Renal cortex interstitium (tissue), 15 donors: ENCODE measurements around the gene RPL13A. TPM values are rescaled to one million over a fixed set of nuclear protein-coding genes. Genes with fewer than 3 reads are reported as not detected.
"Not testable (repeated sequence)": the region's sequence is repeated elsewhere in the genome, so short reads cannot be mapped to it uniquely, and the experiment has no call there.

Source experiments
- DNase-seq, 11 donors: peaks; one replicate each; pipeline ENCODE4 v3.0.0-alpha.2; 2013; ENCODE audit warnings: low read depth in 9 of 11, low spot score in 4 of 11; ENCODE audit errors: extremely low read depth in 1 of 11
- long read RNA-seq, 16 experiments: transcript quantifications; one replicate each; lab custom pipeline, GENCODE V29; 2026
- polyA plus RNA-seq, 3 donors: library from polyadenylated mRNA; unstranded; fragments of 120-200 nt; gene quantifications; one replicate each; pipeline ENCODE4 v1.2.1, GENCODE V29; 2013; ENCODE audit not compliant: insufficient read length in 3 of 3

RPL13A gene
- polyA plus RNA-seq, result 1,000 to 10,000 TPM; 2,269 to 2,915 (median 2,804) TPM
- long read RNA-seq, donor 1, transcript RPL13A-214 (8 exons, 1,122 nt), result minor isoform, 15 of 914 reads
- long read RNA-seq, donor 1, transcript RPL13A-201 (8 exons, 1,181 nt), result major isoform, 593 of 914 reads
- long read RNA-seq, donor 1, transcript RPL13A-204 (5 exons, 728 nt), result minor isoform, 25 of 914 reads
- long read RNA-seq, donor 1, partial matches to known transcripts, result 256 of 914 reads
- long read RNA-seq, donor 1, other reads (novel, unspliced or antisense), result 21 of 914 reads
- long read RNA-seq, donor 2, transcript RPL13A-201 (8 exons, 1,181 nt), result major isoform, 557 of 932 reads
- long read RNA-seq, donor 2, transcript RPL13A-214 (8 exons, 1,122 nt), result minor isoform, 21 of 932 reads
- long read RNA-seq, donor 2, transcript RPL13A-204 (5 exons, 728 nt), result minor isoform, 27 of 932 reads
- long read RNA-seq, donor 2, partial matches to known transcripts, result 304 of 932 reads
- long read RNA-seq, donor 2, other reads (novel, unspliced or antisense), result 16 of 932 reads
- long read RNA-seq, donor 3, transcript RPL13A-204 (5 exons, 728 nt), result minor isoform, 21 of 1,053 reads
- long read RNA-seq, donor 3, transcript RPL13A-201 (8 exons, 1,181 nt), result major isoform, 688 of 1,053 reads
- long read RNA-seq, donor 3, transcript RPL13A-214 (8 exons, 1,122 nt), result minor isoform, 21 of 1,053 reads
- long read RNA-seq, donor 3, partial matches to known transcripts, result 302 of 1,053 reads
- long read RNA-seq, donor 3, other reads (novel, unspliced or antisense), result 19 of 1,053 reads
- long read RNA-seq, donor 4, transcript RPL13A-214 (8 exons, 1,122 nt), result minor isoform, 10 of 983 reads
- long read RNA-seq, donor 4, transcript RPL13A-204 (5 exons, 728 nt), result minor isoform, 24 of 983 reads
- long read RNA-seq, donor 4, transcript RPL13A-201 (8 exons, 1,181 nt), result major isoform, 521 of 983 reads
- long read RNA-seq, donor 4, partial matches to known transcripts, result 409 of 983 reads
- long read RNA-seq, donor 4, other reads (novel, unspliced or antisense), result 15 of 983 reads
- long read RNA-seq, donor 5, transcript RPL13A-214 (8 exons, 1,122 nt), result minor isoform, 32 of 1,647 reads
- long read RNA-seq, donor 5, transcript RPL13A-204 (5 exons, 728 nt), result minor isoform, 80 of 1,647 reads
- long read RNA-seq, donor 5, transcript RPL13A-201 (8 exons, 1,181 nt), result major isoform, 1,024 of 1,647 reads
- long read RNA-seq, donor 5, partial matches to known transcripts, result 476 of 1,647 reads
- long read RNA-seq, donor 5, other reads (novel, unspliced or antisense), result 28 of 1,647 reads
- long read RNA-seq, donor 6, transcript RPL13A-204 (5 exons, 728 nt), result minor isoform, 39 of 881 reads
- long read RNA-seq, donor 6, transcript RPL13A-214 (8 exons, 1,122 nt), result minor isoform, 18 of 881 reads
- long read RNA-seq, donor 6, transcript RPL13A-201 (8 exons, 1,181 nt), result major isoform, 580 of 881 reads
- long read RNA-seq, donor 6, partial matches to known transcripts, result 229 of 881 reads
- long read RNA-seq, donor 6, other reads (novel, unspliced or antisense), result 12 of 881 reads
- long read RNA-seq, donor 7, transcript RPL13A-204 (5 exons, 728 nt), result minor isoform, 31 of 1,330 reads
- long read RNA-seq, donor 7, transcript RPL13A-214 (8 exons, 1,122 nt), result minor isoform, 28 of 1,330 reads
- long read RNA-seq, donor 7, transcript RPL13A-201 (8 exons, 1,181 nt), result major isoform, 878 of 1,330 reads
- long read RNA-seq, donor 7, partial matches to known transcripts, result 361 of 1,330 reads
- long read RNA-seq, donor 7, other reads (novel, unspliced or antisense), result 30 of 1,330 reads
- long read RNA-seq, donor 8, transcript RPL13A-214 (8 exons, 1,122 nt), result minor isoform, 42 of 2,674 reads
- long read RNA-seq, donor 8, transcript RPL13A-204 (5 exons, 728 nt), result minor isoform, 61 of 2,674 reads
- long read RNA-seq, donor 8, transcript RPL13A-201 (8 exons, 1,181 nt), result major isoform, 1,393 of 2,674 reads
- long read RNA-seq, donor 8, partial matches to known transcripts, result 1,127 of 2,674 reads
- long read RNA-seq, donor 8, other reads (novel, unspliced or antisense), result 47 of 2,674 reads
- long read RNA-seq, donor 9, transcript RPL13A-204 (5 exons, 728 nt), result minor isoform, 30 of 721 reads
- long read RNA-seq, donor 9, transcript RPL13A-214 (8 exons, 1,122 nt), result minor isoform, 14 of 721 reads
- long read RNA-seq, donor 9, transcript RPL13A-201 (8 exons, 1,181 nt), result major isoform, 437 of 721 reads
- long read RNA-seq, donor 9, partial matches to known transcripts, result 228 of 721 reads
- long read RNA-seq, donor 9, other reads (novel, unspliced or antisense), result 7 of 721 reads
- long read RNA-seq, donor 10, transcript RPL13A-201 (8 exons, 1,181 nt), result major isoform, 680 of 1,044 reads
- long read RNA-seq, donor 10, transcript RPL13A-204 (5 exons, 728 nt), result minor isoform, 22 of 1,044 reads
- long read RNA-seq, donor 10, transcript RPL13A-214 (8 exons, 1,122 nt), result minor isoform, 18 of 1,044 reads
- long read RNA-seq, donor 10, partial matches to known transcripts, result 298 of 1,044 reads
- long read RNA-seq, donor 10, other reads (novel, unspliced or antisense), result 25 of 1,044 reads
- long read RNA-seq, donor 11, transcript RPL13A-214 (8 exons, 1,122 nt), result minor isoform, 16 of 629 reads
- long read RNA-seq, donor 11, transcript RPL13A-201 (8 exons, 1,181 nt), result major isoform, 393 of 629 reads
- long read RNA-seq, donor 11, transcript RPL13A-204 (5 exons, 728 nt), result minor isoform, 21 of 629 reads
- long read RNA-seq, donor 11, partial matches to known transcripts, result 189 of 629 reads
- long read RNA-seq, donor 11, other reads (novel, unspliced or antisense), result 8 of 629 reads
- long read RNA-seq, donor 12, transcript RPL13A-204 (5 exons, 728 nt), result minor isoform, 15 of 573 reads
- long read RNA-seq, donor 12, transcript RPL13A-201 (8 exons, 1,181 nt), result major isoform, 303 of 573 reads
- long read RNA-seq, donor 12, transcript RPL13A-214 (8 exons, 1,122 nt), result minor isoform, 10 of 573 reads
- long read RNA-seq, donor 12, partial matches to known transcripts, result 233 of 573 reads
- long read RNA-seq, donor 12, other reads (novel, unspliced or antisense), result 10 of 573 reads
- long read RNA-seq, donor 13, transcript RPL13A-201 (8 exons, 1,181 nt), result major isoform, 1,260 of 2,262 reads
- long read RNA-seq, donor 13, transcript RPL13A-214 (8 exons, 1,122 nt), result minor isoform, 44 of 2,262 reads
- long read RNA-seq, donor 13, transcript RPL13A-204 (5 exons, 728 nt), result minor isoform, 58 of 2,262 reads
- long read RNA-seq, donor 13, partial matches to known transcripts, result 853 of 2,262 reads
- long read RNA-seq, donor 13, other reads (novel, unspliced or antisense), result 41 of 2,262 reads
- long read RNA-seq, donor 14, transcript RPL13A-201 (8 exons, 1,181 nt), result major isoform, 642 of 864 reads
- long read RNA-seq, donor 14, transcript RPL13A-204 (5 exons, 728 nt), result minor isoform, 12 of 864 reads
- long read RNA-seq, donor 14, transcript RPL13A-214 (8 exons, 1,122 nt), result minor isoform, 21 of 864 reads
- long read RNA-seq, donor 14, partial matches to known transcripts, result 176 of 864 reads
- long read RNA-seq, donor 14, other reads (novel, unspliced or antisense), result 12 of 864 reads
- long read RNA-seq, donor 15, transcript RPL13A-214 (8 exons, 1,122 nt), result minor isoform, 9 of 480 reads
- long read RNA-seq, donor 15, transcript RPL13A-204 (5 exons, 728 nt), result minor isoform, 7 of 480 reads
- long read RNA-seq, donor 15, transcript RPL13A-201 (8 exons, 1,181 nt), result major isoform, 248 of 480 reads
- long read RNA-seq, donor 15, partial matches to known transcripts, result 196 of 480 reads
- long read RNA-seq, donor 15, other reads (novel, unspliced or antisense), result 18 of 480 reads
- long read RNA-seq, donor 16, transcript RPL13A-201 (8 exons, 1,181 nt), result major isoform, 1,348 of 1,956 reads
- long read RNA-seq, donor 16, transcript RPL13A-204 (5 exons, 728 nt), result minor isoform, 55 of 1,956 reads
- long read RNA-seq, donor 16, transcript RPL13A-214 (8 exons, 1,122 nt), result minor isoform, 53 of 1,956 reads
- long read RNA-seq, donor 16, partial matches to known transcripts, result 445 of 1,956 reads
- long read RNA-seq, donor 16, other reads (novel, unspliced or antisense), result 49 of 1,956 reads

GRCh38 chr19:49487277-49488045 is at the start of gene RPL13A:
Gene RPL13A (plus strand): TSS chr19:49487608. CDS start chr19:49487630, 22 bp downstream.
- DNase-seq, result peak; percentile 99 to 100 (median 100)

- no peak for DNase-seq
Observed at GRCh38 chr19:49438261-49438660, 49.1 kb upstream of the RPL13A start.

GRCh38 chr19:49439836-49440235 is 47.6 kb upstream of the RPL13A start:
- DNase-seq, result no peak

GRCh38 chr19:49440439-49441209 is 46.8 kb upstream of the RPL13A start:
- DNase-seq, result no peak

- DNase-seq, result no peak
Observed at GRCh38 chr19:49441210-49441959, 46.0 kb upstream of the RPL13A start, which contains the start of gene SLC17A7. Gene SLC17A7 (minus strand): TSS chr19:49441527. CDS start chr19:49441379, 148 bp downstream.

GRCh38 chr19:49441960-49442350 is 45.5 kb upstream of the RPL13A start:
- no peak for DNase-seq

- no peak for DNase-seq
Observed at GRCh38 chr19:49442354-49442753, 45.1 kb upstream of the RPL13A start.

GRCh38 chr19:49442771-49443365 is 44.5 kb upstream of the RPL13A start:
- peak in 7 of 11 donors; percentile 69 to 81 (median 77) for DNase-seq

GRCh38 chr19:49443366-49444099 is 43.9 kb upstream of the RPL13A start:
- DNase-seq, result peak; percentile 85 to 95 (median 92)

GRCh38 chr19:49444100-49444700 is 43.2 kb upstream of the RPL13A start:
- DNase-seq, result not testable (repeated sequence)
